Stimulated activated CD8-positive, alpha-beta memory T cell treated with anti-CD3 and anti-CD28 coated beads, Interleukin-15, amount 100 ng/mL, for 4 hours (primary cell): ENCODE measurements around the gene SYCP1.
"Not testable (repeated sequence)": the region's sequence is repeated elsewhere in the genome, so short reads cannot be mapped to it uniquely, and the experiment has no call there.

Source experiments
- DNase-seq, 2 donors: peaks; one replicate each; pipeline ENCODE4 v3.0.0-alpha.2; 2020; ENCODE audit warnings: low read depth in 2 of 2

Gene SYCP1

GRCh38 chr1:114854693-114855320 is at the start of gene SYCP1:
Gene SYCP1 (plus strand): TSS chr1:114854863. CDS start chr1:114855465, 602 bp downstream.
- DNase-seq = no peak

- no peak for DNase-seq
Observed at GRCh38 chr1:114819869-114820268, 34.8 kb upstream of the SYCP1 start.

- DNase-seq = no peak
Observed at GRCh38 chr1:114820392-114820791, 34.3 kb upstream of the SYCP1 start.

GRCh38 chr1:114821978-114822377 is 32.7 kb upstream of the SYCP1 start:
- DNase-seq = no peak

- no peak for DNase-seq
Observed at GRCh38 chr1:114828251-114828650, 26.4 kb upstream of the SYCP1 start.

- not testable (repeated sequence) for DNase-seq
Observed at GRCh38 chr1:114830075-114830474, 24.6 kb upstream of the SYCP1 start.

- DNase-seq = no peak
Observed at GRCh38 chr1:114831276-114831994, 23.2 kb upstream of the SYCP1 start.

GRCh38 chr1:114832057-114832456 is 22.6 kb upstream of the SYCP1 start:
- DNase-seq = no peak

- no peak for DNase-seq
Observed at GRCh38 chr1:114833421-114833820, 21.2 kb upstream of the SYCP1 start.

GRCh38 chr1:114844270-114844669 is 10.4 kb upstream of the SYCP1 start:
- DNase-seq = no peak

- DNase-seq = no peak
Observed at GRCh38 chr1:114853584-114853983, 1.1 kb upstream of the SYCP1 start.

- no peak for DNase-seq
Observed at GRCh38 chr1:114861384-114861783, 6.7 kb downstream of the SYCP1 start.

- no peak for DNase-seq
Observed at GRCh38 chr1:114892194-114892918, 37.7 kb downstream of the SYCP1 start.

- no peak for DNase-seq
Observed at GRCh38 chr1:114896795-114897194, 42.1 kb downstream of the SYCP1 start.

GRCh38 chr1:114901814-114902213 is 47.2 kb downstream of the SYCP1 start:
- DNase-seq = no peak

GRCh38 chr1:114902343-114902742 is 47.7 kb downstream of the SYCP1 start:
- DNase-seq = no peak

GRCh38 chr1:114903480-114903879 is 48.8 kb downstream of the SYCP1 start:
- DNase-seq = no peak

- not testable (repeated sequence) for DNase-seq
Observed at GRCh38 chr1:114915720-114916119, 61.1 kb downstream of the SYCP1 start.

- no peak for DNase-seq
Observed at GRCh38 chr1:114926607-114927006, 71.9 kb downstream of the SYCP1 start.

GRCh38 chr1:114927401-114927800 is 72.7 kb downstream of the SYCP1 start:
- no peak for DNase-seq

- no peak for DNase-seq
Observed at GRCh38 chr1:114956570-114956969, 101.9 kb downstream of the SYCP1 start.

GRCh38 chr1:114959423-114959822 is 104.8 kb downstream of the SYCP1 start:
- no peak for DNase-seq

GRCh38 chr1:114976891-114977290 is 122.2 kb downstream of the SYCP1 start:
- DNase-seq = no peak
